HG03060 (cell line): ENCODE results near the gene SLCO2B1.

ENCODE experiments used
- ATAC-seq: cut with Tn5 transposase; IDR thresholded peaks from one replicate; pipeline ENCODE4 v1.9.1; 2021; ENCODE audit warnings: low read depth, moderate number of reproducible peaks; ENCODE audit not compliant: unreplicated experiment

Gene SLCO2B1

GRCh38 chr11:75161506-75162095 lies 10.7 kb downstream of the SLCO2B1 start:
- ATAC-seq: no peak

- no peak for ATAC-seq
Measured at GRCh38 chr11:75162954-75163353, 12.0 kb downstream of the SLCO2B1 start.

- no peak for ATAC-seq
Measured at GRCh38 chr11:75163921-75164849, 13.3 kb downstream of the SLCO2B1 start.

- no peak for ATAC-seq
Measured at GRCh38 chr11:75165721-75166120, 14.8 kb downstream of the SLCO2B1 start.

- ATAC-seq: no peak
Measured at GRCh38 chr11:75166791-75167190, 15.9 kb downstream of the SLCO2B1 start.

- ATAC-seq: no peak
Measured at GRCh38 chr11:75167617-75168016, 16.7 kb downstream of the SLCO2B1 start.

- no peak for ATAC-seq
Measured at GRCh38 chr11:75169101-75169885, 18.4 kb downstream of the SLCO2B1 start.

- no peak for ATAC-seq
Measured at GRCh38 chr11:75170516-75171201, 19.8 kb downstream of the SLCO2B1 start.

- no peak for ATAC-seq
Measured at GRCh38 chr11:75173336-75173735, 22.4 kb downstream of the SLCO2B1 start.

GRCh38 chr11:75174781-75175370 lies 24.0 kb downstream of the SLCO2B1 start:
- no peak for ATAC-seq

GRCh38 chr11:75182664-75183063 lies 31.8 kb downstream of the SLCO2B1 start:
- no peak for ATAC-seq

- ATAC-seq: no peak
Measured at GRCh38 chr11:75184051-75184450, 33.1 kb downstream of the SLCO2B1 start.

GRCh38 chr11:75184757-75185425 lies 34.0 kb downstream of the SLCO2B1 start:
- ATAC-seq: no peak

GRCh38 chr11:75185866-75186265 lies 35.0 kb downstream of the SLCO2B1 start:
- no peak for ATAC-seq

GRCh38 chr11:75186999-75187398 lies 36.1 kb downstream of the SLCO2B1 start:
- ATAC-seq: no peak

- no peak for ATAC-seq
Measured at GRCh38 chr11:75188671-75189070, 37.8 kb downstream of the SLCO2B1 start.

- ATAC-seq: no peak
Measured at GRCh38 chr11:75189108-75189507, 38.2 kb downstream of the SLCO2B1 start.

- ATAC-seq: no peak
Measured at GRCh38 chr11:75189911-75190310, 39.0 kb downstream of the SLCO2B1 start.

GRCh38 chr11:75190652-75191329 lies 39.9 kb downstream of the SLCO2B1 start:
- ATAC-seq: no peak
